GM19397 (cell line): ENCODE results near the gene GTSF1L.
"Not testable (repeated sequence)": the region's sequence is repeated elsewhere in the genome, so short reads cannot be mapped to it uniquely, and the experiment has no call there.

Experiments
- ATAC-seq: cut with Tn5 transposase; IDR thresholded peaks from one replicate; pipeline ENCODE4 v1.9.1; 2021; ENCODE audit warnings: mild to moderate bottlenecking, moderate library complexity; ENCODE audit not compliant: unreplicated experiment

Gene GTSF1L

DNA sequence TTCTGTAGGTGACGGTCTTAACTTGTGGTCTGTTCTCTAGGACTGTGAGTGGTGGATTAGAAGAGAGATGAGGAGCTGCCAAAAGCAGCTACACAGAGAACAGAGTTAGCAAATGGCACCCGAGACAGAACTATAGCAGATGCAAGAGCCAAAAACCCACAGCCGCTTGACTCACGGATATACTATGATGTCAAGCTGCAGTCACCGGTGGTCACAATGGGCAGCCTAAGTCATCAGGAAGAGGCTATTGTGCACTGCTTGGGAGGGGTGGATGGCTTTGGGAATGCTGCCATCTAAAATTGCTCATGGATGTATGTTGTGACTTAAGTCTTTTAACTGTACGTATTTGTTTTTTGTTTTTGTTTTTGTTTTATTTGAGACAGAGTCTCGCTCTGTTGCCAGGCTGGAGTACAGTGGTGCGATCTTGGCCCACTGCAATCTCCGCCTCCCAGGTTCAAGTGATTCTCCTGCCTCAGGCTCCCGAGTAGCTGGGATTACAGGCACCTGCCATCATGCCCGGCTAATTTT, at the start of gene GTSF1L:
TSS of gene GTSF1L (minus strand) at position 192 of the 528 bp plus-strand sequence. CDS start 308 bp downstream, outside the sequence.
- no peak for ATAC-seq

DNA sequence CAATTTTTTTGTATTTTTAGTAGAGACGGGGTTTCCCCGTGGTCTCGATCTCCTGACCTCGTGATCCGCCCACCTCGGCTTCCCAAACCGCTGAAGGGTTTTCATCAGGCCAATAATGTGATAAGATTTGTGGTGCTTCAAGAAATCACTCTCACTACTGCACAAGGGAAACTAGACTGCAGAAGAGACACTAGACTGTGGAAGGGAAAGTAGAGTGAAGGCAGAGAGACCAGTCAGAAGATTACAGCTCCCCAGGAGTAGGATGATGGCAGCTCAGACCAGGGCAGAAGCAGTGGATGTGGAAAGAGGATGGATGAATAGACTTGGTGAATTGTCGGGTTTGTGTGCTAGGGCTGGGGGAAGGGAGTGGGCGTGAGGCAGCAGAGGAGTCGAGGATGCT, 48.0 kb upstream of the GTSF1L start:
- ATAC-seq, result no peak

DNA sequence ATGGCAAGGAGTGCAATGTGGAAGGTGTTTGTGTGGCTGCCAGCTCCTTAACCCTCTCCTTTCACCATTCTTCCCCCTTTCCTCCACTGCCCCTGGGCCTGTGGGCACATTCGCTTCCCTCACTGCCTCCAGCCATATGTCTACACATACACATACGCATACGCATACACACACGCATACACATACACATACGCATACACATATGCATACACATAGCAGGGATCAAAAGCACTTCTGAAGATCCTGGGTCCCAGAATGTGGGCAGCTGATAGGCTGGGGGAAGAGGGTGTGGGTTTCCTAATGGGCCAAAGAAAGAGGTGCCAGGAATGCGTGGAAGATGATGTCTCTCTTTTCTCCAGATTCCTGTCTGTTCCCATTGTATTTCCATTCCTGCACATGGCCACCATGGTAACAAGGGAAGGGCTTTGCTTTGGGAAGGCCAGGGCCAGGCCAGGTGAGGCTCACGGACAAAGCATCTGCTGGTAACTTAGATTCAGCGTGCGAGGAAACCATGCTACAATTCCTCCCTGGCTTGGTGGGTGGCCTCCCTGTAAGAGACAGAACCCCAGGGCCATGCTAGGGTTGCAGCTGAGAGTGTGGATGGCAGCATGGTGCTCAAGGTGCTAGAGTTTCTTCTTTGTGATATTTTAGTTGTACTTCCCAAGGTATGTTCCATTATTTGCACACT, 44.8 kb upstream of the GTSF1L start:
- ATAC-seq, result no peak

DNA sequence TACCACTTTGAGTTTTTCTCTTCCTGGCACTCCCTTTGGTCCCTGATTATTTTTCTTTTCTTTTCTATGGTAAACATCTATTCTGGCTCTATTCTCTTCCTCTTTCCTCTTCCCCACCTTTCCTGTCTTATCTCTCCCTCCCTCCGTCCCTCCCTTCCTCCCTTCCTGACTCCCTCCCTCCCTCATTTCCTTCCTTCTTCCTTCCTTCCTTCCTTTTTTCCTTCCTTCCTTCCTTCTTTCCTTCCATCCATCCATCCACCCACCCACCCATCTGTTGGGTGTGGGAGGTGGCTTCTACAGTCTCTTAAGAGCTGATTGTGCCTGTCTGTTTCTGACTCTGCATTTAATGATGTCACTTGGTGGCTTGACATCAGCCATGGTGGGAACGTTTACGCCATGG, 43.5 kb upstream of the GTSF1L start:
- no peak for ATAC-seq

DNA sequence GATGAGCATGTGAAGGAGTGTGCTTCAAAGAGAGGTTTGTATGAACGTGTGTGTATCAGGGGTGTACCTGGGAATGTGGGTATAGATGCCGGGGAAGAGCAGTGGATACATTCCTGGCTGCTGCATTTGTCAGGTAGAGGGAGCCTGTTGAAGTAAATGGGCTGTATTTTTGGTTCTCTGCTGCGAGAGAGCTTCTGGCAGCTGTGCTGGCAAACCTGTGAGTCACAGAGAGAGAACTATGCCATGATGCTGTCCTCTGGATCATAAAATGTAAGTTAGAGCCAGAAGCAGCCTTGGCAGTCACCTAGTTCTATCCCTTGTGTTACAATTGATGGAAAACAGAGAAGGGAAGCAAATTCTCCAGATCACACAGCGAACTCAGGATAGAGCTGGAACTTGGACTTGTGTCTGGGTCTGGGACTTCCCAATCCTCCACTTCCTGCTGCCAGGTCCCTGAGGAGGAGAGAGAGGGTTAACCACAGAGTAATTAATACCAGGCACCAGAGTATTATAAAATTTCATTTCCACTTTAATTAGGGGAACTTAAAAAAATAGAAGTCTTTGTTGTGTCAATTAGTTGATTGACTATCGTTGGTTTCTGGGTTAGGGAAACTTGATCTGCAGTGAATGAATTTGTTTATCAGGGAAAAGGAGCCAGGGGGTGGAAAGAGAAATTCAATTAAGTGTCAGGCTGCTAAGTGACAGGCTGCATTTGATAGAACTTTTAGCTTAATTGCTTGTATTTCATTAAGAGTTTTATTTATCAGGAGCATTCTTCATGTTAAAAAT, 41.1 kb upstream of the GTSF1L start:
- no peak for ATAC-seq

DNA sequence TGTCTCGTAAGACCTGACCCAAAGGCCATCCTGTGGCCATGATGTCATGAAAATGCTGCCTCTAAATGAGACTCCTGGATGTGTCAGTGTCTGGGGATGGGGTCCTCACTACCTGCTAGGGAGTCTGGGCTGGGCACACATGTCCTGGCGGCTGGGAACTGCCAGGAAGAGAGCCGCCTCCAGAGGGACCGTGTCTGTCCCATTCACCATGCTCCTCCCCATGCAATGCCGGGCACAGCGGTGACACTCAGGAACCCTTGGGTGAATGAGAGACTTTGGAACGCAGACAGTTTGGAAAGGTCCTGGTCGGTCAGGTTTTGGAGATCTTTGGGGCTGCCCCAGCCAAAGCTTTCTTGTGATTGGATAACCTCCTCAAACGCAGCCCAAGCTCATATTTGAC, 40.1 kb upstream of the GTSF1L start:
- ATAC-seq, result no peak

DNA sequence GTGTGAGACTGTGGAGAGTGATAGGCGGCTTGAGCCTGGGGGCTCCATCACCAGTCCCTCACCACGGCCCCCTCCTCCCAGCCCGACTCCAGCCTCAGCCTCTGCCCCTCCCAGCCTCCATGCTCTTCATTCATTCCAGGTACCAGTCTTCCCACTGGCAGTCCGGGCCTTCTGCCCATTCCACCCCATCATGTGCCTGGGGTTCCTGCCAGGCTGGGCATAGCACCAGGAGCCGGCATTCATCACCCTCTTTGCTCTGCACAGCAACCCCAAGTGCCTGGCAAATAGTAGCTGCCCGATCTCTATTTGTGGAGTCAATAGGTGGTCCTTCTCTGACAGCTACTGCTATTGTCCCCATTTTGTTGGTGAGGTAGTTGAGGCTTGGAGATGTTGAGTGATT, 39.6 kb upstream of the GTSF1L start:
- ATAC-seq, result no peak

DNA sequence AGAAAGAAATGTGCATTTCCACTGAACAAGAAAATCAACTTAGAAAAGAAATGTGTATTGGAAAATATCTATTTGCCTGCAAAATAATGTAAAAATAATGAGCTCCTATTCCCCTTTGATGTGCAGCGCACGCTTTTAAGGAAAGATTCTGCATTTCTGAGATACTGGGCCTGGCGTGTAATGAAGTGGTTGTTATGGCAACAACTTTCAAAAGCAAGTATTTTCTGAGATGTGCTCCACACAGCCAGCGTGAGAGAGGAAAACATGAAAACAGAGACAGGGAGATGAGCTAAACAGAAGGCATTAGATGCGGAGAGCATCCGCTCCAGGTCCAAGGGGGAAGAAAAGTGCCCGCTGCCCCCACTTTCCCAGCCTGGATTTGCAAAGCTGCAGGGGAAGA, 39.1 kb upstream of the GTSF1L start:
- no peak for ATAC-seq

DNA sequence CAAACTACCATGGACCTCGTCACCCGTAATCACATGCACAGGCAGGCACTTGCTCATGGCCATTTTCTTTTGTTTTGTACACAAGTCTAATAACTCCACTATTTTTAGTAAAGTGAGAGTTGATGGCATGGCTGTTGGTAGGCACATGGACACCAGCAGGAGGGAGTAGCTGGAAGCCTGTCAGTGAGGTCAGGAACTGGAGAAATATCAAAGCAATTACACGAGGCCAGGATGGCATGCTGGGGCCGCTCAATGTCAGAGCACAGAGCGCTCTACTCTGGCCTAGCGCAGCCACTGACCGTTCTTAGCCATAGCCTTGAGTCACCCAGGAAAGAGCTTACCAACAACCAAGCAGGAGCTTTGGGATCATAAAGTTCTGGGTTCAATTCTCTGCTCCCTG, 36.1 kb upstream of the GTSF1L start:
- ATAC-seq, result no peak

DNA sequence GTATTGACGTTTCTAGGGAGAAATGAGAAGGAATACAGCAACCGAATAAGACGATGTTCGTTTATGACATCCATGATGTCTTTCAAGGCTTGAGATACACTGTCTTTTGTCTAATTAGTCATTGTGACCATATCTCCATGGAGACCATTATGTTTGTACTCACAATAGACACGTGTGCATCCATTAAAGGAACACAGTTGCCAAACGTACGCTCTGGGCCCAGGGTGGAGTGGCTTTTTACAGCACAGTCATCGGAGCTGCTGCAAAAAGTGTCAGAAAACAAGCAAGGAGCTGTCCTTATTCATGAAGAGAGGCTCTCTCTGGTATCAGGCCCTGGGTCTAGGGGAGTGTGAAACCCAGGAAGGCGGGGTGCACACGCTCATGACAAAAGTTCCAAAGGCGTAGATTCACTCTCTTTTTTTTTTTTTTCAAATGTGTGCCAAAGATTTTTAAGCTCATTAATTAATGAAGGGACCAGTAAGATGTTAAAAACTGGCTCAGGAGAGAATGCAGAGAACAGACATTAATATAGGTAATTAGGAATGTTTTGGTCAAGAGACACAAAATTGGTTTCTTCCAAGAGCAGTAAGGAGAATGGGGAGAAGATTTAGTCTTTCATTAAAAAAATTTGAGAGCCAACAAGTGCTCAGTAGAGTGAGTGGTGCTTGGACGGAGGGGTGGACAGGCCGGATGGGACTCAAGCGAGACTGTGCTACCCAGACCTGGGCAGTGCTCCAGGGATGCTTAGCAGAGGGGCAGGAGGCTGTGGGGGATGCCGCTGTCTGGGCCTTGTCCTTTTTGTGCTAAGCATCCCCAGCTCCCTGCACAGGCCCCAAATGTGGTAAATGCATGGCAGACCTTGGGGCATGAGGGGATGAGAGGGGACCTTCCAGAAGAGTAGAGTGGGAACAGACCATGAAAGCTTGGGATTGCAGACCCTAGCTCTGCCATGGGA, 34.9 kb upstream of the GTSF1L start:
- no peak for ATAC-seq

DNA sequence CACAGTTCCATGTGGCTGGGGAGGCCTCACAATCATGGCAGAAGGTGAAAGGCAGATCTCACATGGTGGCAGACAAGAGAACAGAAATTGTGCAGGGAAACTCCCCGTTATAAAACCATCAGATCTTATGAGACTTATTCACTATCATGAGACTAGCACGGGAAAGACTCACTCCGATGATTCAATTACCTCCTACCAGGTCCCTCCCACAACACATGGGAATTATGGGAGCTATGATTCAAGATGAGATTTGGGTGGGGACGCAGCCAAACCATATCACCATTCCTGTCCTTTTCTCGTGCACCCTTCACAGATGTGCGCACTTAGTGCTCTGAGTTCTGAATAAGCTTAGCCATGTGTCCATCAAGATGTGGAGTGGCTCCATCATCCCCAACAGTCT, 31.1 kb upstream of the GTSF1L start:
- not testable (repeated sequence) for ATAC-seq

DNA sequence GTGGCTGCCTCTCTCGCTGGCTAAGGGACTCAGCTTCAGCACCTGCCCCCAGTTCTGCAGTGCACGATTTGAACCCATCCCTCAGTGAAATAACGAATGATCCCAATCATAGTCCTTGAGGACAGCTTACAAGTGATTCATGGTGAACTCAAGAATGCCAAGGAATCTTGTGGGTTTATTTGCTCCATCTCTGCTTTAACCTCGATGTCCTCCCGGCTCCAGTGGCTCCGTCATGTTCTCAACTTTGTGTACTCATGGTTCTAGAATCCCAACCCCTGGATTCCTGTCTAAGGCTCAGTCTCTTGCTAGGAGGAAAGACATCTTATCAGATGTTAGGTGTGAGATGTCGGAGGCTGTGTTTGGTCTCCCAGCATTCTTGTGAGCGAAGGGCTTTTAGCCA, 29.0 kb upstream of the GTSF1L start:
- no peak for ATAC-seq

DNA sequence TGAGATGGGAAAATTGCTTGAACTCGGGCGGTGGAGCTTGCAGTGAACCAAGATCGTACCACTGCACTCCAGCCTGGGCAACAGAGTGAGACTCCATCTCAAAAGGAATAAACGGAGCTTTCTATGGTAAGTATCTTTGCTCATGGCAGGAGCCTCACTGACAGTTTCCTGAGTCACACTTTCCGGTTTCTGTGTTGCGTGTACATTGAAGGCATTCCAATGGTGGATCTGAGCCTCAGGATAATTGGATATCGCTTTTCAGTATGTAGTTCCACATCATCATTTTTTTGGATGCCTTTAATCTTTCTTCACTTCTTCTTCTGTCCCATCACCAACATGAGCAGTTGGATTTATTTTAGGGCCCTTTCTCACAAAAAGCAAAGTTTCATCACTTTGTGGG, 28.6 kb upstream of the GTSF1L start:
- no peak for ATAC-seq

DNA sequence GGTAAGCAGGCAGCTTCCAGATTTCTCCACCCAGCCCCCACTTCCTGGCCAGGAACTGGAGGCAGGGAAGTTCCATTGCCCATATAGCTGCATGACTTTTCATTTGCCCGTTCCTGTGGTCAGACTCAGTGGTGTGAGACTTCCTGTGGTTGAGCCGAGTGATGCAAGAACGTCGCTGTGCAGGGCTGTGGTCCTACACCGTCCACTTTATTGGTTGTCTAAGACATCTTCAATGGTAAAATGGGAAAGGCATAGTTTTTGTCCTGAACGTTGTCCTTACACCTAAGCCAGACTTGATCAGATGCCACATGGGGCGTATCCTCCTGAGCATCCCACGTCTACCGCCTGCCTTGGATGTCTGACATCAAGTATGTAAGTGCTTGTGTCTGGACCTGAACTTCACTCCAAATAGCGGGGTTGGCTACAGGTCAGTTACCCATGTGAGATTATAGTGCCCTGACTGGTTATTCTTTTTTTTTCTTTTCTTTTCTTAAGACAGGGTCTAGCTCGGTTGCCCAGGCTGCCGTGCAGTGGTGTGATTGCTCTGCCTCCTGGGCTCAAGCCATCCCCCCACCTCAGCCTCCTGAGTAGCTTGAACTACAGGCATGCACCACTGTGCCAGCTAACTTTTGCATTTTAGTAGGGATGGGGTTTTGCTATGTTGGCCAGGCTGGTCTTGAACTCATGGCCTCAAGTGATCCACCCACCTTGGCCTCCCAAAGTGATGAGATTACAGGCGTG, 25.9 kb upstream of the GTSF1L start:
- peak; percentile 47 for ATAC-seq

DNA sequence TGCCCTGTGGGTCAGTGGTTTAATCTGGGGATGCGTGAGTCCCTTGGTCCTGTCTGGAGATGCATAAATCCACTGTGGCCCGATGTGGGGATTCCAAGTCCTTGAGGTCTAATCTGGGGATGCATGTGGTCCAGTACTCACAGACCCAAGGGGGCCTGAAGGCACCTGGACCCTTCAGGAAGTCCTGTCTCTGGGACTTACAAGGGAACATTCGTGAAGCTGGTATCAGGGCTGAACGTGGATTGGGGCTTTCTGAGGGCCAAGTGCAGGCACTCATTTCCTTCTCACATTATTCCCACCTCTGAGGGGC, 25.2 kb upstream of the GTSF1L start:
- ATAC-seq, result no peak

DNA sequence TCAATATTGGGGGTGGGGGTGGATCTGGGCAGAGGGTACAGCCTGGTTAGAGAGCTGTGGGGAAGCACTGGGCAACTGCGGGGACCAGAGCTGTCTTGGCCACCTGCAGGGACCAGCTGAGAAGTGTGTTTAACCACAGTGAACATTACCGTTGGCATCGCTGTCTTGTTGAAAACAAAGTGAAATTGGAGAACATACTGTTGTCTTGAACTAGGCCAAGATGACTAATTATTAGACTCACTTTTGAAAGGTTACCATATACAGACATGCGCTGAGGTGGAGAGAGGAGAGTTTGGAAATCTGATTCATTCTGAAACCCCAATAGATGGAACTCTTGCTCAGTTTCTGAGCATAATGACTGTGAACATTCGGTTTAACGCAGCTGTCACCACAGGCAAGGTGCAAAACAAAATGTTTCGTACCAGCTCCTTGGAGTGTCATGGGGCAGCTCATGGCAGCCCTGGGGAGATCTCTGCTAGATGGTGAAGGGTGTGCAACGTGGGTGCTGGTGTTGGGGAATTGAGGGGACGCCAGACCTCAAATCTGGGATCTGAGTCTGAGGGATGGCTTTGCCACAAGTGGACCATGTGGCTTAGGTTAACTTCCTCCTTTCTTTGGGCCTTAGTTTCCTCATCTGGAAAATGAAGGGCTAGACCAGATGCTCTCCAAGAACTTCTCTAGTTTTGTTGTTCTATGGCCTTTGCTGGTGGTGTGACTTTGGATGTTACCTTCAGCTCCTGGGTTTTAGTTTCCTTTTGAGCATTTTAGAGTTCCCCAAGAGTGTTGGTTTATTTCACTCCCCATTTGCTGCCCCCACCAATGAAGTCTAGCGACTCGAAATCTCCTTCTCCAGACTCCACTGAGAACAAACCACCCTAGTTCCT, 24.6 kb upstream of the GTSF1L start:
- ATAC-seq, result peak; percentile 63

DNA sequence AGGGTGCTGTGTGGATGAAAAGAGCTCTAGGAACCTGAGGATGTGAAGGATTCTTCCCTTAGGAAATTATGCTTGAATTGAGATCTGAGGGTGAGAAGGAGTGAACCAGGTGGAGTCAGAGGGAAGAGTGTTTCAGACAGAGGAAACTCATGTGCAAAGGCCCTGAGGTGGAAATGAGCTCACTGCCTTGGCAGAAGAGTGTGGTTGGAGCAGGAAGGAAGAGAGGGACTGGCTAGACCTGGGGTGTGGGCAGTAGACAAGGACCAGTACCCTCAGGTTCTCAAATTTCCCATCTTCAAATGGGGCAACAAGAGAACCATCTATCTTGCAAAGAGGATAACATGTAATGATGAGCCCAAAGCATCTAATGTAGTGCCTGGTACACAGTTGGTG, 24.0 kb upstream of the GTSF1L start:
- no peak for ATAC-seq

DNA sequence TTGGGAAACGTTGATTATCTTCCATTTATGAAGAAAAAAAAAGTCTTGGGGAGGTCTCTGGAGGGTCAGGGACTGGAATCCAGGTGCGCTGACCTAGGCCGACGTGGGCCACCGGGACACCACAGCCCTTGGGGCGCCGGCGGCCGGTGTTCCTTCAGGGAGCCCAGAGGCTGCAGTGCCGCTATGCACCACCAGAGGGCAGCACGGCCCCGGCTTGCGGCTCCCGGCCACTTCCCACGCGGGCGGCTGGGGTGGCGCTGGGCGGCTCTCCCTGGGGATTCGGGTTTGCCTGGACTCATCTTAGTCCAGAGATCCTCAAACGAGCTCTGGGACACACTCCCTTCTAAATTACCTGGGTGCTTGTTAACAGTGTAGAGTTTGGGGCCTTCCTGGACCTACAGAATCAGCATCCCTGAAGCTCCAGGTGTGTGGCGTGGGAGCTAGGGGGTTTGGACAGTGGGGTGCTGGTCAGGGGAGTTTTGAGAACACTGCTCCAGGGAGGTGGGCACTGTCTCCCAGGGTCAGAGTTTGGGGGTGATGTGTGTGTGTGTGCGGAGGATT, 23.0 kb upstream of the GTSF1L start:
- no peak for ATAC-seq

DNA sequence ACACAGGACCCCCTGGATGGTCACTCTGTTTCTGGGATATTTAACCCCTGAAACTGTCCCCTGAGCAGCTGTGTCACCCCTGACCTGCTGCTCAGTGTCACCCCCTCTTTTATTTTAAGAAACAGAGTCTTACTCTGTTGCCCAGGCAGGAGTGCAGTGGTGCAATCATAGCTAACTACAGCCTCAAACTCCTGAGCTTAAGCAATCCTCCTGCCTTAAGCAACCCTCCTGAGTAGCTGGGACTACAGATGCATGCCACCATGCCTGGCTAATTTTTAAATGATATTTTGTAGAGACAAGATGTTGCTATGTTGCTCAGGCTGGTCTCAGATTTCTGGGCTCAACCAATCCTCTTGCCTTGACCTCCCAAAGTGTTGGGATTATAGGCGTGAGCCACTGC, 21.5 kb upstream of the GTSF1L start:
- no peak for ATAC-seq
